ENCODE results near the gene TRABD2B.

The TRABD2B gene

DNA sequence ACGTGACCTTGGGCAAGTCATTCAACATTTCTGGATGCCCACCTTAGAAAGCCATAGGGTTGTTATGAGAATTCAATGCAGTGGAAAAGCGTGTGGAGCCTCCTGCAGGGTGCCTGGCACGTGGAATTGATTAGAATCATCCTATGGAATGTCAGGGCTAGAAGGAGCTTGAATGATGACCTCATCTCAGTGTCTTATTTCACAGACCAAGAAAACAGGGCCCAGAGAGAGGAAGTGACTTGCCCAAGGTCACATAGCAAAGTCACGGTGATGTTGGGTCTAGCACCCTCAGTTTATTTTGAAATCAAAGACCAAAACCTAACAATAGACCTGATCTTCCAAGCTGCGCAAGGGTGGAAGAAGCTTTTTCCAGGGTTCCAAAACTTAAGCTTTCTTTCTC is 6.0 kb downstream of the TRABD2B start:
- DNase-seq = no peak

DNA sequence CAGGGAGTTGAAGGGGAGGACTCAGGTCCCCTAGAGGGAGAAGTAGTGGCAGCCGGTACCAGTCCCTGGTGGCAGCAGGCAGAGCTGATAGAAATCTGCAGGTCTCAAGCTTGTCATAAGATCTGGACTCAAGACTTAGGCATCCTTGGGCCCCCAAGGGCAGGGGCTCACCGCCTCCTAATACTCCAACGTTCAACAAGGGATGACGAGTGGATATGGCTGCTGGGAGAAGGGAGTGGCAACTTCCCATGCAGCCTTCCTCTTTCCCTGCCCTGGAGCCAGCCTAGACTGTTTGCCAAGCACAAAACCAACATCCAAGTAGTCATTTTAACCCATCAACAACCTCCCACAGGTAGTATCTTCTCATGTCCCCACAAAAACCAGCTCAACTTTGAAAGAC is 6.9 kb downstream of the TRABD2B start:
- DNase-seq = no peak

DNA sequence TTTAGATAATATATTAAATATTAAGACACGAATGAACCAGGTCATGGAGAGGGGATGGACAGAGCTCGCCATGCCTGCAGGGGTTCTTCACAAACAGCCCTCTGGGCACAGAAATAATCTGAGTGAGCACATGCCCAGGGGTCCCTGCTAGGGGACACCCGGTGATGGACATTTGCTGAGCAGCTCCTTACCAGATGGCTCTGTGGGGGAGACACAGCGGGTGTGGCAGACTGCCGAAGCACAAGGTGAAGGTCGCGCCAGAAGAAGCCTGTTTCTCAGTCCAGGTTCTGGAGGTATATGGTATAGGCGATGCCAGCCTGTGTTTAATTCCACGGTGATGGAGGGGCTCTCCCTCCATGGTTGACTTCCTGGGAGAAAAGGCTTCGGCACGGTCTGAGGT is 9.6 kb downstream of the TRABD2B start:
- DNase-seq = no peak

DNA sequence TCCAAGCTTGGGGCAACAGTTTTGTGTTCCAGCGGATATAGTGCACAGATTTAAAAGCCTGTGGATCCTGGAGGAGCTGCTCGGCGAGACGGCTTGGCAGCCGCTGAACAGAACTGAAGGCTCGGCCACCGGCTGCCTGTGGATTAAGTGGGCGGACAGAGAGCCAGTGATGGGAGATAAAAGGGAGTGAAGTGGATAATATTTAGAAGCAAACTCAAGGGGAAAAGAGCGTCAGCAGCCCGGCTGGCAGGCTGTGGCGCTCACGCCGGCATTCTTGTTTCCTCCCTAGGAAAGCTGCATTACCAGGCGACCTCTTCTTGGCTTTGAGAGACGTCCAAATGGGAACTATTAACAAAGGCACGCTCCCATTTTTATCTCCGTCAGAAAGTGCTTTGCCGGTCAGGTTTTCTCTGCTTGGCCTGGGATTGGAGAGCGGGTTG is 10.4 kb downstream of the TRABD2B start:
- no peak for DNase-seq

DNA sequence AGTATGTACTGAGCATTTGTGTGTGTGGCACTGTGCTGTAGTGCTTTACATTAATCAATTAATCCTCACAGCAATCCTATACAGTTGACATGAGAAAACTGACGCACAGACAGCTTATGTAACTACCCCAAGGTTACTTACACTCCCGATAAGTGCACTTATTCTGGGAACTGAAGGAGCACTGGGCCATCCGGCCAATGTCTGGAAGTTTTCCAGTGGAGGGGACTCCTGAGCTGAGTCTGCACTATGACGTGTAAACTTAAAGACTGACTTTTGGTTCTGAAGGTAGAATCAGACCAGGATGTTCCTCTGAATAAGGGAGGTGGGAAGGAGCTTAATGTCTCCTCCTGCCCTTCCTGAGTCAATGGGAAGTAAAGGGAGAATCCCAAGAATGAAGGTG is 12.2 kb downstream of the TRABD2B start:
- no peak for DNase-seq

DNA sequence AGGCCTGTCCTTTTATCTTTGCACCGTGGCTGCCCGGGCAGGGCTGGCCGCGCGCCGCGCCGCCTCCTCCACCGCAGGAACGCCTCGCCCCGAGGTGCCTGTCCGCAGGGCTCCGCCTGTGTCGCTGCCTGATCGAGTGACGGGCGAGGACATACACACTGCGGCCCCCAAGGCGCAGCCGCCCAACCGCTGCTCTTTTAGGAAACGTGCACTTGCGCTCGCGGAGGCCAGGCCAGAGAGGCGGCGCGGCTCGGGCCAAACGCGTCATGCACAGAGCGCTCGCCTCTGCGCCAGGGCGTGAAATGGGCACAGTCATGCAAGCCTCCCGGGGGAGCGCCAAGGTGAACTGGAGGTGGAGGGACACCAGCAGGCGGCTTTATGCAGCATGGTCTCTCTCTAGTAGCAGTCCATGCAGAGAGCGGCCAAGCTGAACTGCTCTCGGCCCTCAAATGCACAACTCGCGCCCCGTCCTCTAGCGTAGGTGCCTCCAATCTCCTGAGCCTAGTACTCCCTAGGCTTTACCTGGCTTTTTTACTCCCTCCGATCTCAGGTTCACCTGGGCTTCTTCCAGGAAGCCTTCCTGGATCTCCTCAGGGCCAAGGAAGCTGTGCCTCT is 12.9 kb downstream of the TRABD2B start:
- DNase-seq = no peak

DNA sequence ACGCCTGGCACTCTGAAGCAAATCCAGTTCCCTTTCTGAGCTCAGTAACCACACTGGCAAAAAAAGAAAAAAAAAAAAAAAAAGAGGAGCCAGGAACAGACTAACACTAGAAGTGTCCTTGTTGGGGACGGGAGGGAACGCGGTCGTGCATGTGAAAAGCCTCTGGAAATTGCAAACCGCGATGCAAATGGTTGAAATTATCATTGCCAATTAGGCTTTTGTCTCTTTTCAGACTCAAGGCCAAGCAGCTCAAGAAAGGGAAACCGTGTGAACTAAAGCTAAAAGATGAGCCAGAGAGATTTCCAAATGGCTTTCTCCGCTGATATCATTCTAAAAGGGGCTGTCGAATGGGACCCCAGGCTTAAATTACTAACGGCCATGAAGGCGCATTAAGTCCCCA is 13.5 kb downstream of the TRABD2B start:
- DNase-seq = no peak

DNA sequence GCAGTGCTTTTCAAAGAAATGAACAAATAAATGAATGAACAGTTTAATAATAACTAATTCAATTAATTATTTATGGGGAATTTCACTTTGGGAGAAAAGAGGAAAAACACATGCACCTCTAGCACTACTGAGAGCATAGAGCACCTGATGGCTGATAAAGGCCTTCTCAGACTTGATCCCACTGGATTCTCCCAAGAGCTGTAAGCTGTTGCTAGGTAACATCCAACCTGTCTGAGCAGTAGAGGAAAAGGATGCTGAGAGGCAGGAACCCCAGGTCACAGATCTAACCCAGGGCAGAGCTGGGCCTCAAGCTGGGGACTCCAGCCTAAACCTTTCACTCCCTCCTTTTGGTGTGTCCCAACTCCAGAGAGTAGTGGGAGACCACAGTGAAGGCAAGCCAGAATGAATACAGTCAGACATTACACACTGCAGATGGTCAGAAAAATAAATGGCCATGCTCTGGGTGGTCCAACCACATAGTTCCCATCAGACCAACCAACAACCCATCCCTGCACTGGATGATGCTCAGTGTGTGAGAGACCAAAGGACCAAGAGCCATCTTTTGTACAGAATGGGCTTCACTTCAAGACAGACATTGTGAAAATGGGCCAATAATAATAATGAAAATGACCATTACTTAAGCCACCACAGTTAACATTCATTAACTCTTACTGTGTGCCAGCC is 15.4 kb downstream of the TRABD2B start:
- no peak for DNase-seq

DNA sequence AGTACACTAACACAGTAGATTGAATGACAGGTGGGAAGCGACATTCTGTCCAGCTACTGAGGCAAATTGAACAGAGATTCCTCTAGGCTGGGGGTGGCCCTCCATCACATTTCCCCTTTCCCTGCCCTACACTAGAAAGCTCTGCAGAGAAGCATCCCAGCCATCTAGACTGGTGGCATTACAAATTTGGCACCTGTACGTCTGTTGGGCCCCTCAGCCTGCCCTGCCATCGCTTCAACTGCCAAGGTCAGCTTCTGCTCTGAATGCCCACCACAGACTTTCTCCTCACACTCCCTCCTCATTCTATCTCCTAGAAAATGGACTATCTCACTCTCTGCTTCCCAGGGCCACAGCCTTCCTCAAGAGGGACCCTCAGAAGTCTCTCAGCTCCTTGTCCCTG is 16.7 kb downstream of the TRABD2B start:
- DNase-seq = no peak

DNA sequence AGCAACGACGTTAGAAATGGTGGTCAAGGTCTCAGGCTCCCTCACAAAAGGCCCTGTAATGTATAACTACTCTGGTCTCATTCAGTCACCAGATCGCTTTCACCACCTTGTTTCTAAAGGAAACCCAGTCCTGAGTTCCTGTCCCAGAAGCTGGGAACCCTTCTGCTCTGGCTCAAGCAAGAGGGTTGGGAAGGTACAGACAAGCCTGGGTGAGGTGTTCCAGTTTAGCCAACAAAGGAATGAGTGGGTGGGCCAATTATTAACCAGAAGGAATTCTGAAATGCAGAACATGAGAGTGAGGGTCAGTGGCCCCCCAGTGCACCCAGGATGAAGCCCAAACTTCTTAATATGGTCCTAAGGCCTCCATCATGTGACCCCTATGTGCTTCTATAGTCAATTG is 17.5 kb downstream of the TRABD2B start:
- no peak for DNase-seq

DNA sequence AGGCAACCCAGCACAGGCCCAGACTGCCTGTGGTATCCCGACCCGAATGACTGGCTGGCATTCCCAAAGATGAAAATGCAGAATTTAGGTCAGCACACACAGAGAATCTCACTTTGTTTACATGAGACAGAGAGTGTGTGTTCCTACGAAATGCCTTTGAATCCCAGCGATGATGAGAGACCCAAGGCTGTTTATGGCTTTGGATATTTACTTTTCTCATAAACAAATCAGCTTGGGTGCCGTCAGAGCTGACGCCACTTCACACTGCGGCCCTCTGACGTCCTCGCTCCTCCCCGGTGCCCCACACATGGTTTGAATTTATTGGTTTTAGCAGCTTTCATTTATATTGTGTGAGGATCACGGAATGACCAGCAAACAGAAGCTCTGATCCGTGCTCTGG is 18.7 kb downstream of the TRABD2B start:
- DNase-seq = no peak

DNA sequence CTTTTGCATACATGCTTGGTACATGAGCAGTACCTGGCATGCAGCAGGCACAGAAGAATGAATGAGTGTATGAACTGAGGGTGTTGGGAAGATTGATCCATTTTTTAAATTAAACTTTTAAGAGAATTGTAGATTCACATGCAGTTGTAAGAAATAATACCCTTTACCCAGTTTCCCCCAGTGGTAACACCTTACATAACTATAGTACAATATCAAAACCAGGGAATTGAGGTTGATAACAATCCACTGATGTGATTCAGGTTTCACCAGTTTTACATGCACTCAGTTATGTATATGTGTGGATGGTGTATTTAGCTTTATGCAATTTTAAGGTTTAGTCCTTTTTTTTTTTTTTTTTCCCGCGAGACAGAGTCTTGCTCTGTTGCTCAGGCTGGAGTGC is 20.5 kb downstream of the TRABD2B start:
- DNase-seq = no peak

DNA sequence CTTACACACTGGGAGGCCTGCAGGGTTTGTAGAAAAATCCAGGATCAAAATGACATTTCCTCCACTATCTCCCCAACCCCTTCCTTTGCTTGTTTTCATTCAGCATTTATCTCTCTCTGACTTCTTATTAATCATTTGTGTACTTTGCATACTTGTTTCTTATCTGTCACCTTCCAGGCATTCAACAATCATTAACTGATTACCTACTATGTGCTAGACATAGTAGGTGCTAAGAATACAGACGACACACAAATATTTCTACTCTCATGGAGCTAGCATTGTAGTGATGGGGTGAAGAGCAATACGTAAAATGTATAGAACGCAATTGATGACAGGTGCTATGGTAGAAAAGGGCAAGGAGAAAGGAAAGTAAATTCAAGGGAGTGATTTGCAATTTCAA is 20.9 kb downstream of the TRABD2B start:
- no peak for DNase-seq

DNA sequence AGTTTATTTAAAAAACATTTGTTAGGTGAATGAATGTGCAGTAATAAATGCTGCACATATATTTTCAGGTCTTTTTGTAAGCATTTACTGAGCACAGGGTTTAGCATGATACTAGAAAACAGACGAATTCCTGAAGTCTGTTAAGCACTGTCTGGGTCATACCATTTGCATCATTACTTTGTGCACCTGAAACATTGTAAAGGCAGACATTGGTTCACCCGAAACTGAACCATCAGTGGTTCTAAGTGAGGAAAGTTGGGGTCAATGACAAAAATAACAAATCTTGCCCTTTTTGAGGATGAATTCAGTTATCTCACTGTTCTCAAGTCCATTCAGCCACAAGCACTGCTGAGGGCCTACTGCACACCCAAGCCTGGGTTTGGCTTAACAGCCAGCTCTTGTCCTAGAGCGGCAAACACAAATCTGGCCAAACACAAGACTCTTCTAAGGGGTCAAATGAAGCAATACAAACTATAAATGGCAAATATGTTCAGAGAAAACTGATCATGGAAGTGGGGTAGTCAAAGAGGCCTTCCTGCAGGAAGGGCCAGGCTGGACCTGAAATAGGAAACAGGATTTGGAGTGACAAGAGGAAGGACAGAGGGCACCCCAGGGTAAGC is 21.8 kb downstream of the TRABD2B start:
- no peak for DNase-seq

DNA sequence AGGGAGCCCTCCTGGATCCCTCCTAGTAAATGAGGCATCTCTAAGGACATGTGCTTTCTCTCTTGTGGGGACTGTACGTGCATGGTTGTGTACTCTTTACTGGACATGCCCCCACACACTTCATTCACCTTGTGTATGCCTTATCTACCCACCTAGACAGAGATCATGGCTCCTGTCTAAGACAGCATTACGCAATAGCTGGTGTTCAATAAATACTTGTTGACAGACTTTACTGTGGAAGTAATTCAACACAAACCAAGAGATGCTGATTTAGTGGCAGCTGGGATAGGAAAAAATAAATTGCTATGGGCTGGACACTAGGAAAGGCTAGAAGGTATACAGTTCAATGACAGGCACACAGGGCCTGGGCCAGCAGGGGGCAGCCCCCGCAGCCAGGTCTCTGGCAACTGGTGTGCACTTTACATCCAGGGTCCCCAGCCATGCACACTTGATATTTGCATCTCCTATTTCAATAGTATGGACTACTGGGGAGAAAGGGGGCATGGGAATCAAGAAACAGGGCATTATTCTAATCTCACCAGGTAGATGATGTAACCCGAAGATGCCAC is 24.2 kb downstream of the TRABD2B start:
- DNase-seq = no peak

DNA sequence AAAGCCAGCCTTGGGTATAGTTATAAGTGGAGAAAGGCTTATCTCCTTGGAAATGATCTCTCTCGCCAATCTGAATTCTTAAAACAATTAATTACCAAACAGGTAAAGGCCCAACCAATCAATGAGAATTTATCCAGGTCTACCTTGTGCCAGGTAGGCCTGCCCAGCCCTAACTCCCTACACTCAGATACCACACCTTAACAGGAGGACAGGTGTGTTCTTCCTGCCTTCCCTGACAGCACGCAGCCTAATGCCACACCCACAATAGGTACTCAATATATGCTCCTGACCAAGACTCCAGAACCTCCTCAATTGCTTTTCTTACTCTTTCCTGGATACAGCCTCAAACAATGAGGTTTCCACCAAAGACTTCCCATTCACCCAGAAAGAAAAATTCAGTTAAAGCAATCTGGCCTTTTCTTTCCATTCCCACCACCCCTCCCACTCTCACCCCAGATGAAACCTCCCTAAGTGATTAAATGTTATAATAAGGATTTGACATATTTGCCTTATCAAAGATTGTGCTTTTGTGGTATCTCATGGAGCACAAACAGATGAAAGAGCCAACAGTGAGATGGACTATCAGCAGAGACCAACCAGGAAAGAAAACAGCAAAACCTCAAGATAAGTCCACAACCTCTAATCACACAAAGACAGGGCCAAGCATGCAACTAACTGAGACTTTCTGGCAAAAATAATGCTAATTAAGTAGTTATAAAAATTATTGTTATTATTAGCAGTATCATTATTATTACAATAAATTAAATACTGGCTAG is 25.6 kb downstream of the TRABD2B start:
- DNase-seq = no peak

DNA sequence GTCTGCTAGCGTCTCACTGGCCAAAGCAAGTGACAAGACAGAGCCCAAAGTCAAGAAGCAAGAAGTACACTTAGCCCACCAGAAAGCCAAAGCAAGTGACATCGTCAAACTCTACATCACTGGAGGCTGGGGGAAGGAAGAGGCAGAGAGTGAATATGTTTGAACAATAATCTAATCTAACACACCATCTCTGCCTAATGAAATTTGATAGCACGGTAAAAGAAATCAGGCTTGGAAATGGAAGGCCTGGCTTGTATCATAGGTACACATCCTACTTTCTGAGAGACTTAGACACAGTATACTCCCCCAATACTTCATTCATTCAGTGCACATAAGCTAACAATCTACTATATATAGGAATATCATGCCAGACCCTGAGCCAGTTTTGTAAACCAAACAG is 26.3 kb downstream of the TRABD2B start:
- no peak for DNase-seq

DNA sequence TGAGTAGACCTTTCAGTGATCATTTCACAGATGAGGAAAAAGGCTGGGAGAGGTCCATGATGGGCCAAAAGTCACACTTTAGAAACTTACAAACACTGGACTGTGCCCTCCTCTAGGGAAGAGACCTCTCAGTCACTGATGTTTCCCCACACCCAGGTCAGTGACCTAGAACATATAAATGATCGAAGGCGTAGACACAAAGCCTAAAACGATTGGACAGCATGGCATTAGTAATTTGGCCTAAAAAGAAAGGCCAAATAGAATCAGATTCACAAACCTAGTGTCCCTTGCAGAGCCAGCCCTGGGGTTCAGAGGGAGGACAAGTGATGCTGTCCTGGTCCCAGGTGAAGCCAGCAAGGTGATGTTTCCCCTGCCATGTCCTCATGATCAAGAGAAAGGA is 27.7 kb downstream of the TRABD2B start:
- DNase-seq = no peak

DNA sequence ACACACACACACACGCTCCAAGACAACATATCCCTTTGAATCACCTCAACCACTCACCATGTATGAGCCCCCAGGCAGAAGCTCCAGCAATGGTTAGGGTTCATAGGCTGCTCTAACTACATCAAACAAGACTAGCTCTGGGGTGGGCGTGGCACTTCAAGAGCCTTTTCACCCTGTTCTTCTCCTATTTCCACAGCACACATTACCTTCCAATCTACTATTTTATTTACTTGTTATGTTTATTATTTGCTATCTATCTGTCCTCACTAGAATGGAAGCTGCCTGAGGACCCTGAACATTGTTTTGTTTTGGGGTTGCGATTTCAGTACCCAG is 28.7 kb downstream of the TRABD2B start:
- no peak for DNase-seq

DNA sequence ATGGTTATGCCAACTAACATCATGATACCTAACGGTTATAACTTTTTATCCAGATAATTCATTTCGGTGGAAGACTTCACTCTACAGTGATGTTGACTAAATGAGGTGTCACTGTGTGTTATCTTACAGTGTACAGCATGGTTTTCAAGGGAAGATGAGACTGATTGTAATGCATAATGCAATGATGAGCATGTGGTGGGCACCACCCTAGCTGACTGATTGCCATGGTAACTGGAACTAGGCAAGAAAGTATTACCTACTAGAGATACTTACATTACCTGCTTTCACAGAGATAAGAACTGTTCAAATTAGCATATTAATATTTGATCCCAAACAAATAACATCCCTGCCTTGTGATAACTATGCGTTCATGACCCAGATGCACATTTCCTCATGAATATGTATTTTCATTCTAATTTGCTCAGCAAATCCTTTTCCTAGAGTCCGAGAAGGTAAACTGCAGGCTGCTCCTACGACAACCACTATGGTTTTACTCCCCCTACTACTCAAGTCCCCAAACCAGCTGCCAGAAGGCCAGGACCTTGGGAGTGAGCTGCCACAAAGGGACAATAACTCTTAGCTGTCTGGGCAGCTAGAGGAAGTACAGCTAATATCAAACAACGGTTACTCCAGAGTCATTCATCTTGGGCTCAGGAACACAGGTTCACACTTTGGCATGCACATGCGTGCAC is 29.2 kb downstream of the TRABD2B start:
- no peak for DNase-seq

DNA sequence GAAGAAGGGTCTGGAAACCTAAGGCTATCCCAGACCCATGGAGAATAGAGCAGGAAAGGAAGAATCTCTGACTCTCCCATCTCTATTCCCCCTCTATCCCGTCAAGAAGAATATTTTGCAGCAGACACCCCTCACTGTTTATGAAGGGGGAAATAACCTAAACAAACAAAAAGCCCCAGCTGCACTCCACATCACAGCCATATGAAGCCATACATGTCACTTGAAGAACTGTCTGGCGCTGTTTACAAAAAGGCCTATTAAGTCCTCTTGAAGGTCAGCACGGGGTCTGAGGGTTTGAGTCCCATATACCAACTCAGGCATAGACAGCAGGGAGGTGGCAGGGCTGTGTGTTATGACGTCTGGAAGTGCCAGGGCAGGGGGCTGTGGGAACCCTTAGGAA is 31.4 kb downstream of the TRABD2B start:
- no peak for DNase-seq

DNA sequence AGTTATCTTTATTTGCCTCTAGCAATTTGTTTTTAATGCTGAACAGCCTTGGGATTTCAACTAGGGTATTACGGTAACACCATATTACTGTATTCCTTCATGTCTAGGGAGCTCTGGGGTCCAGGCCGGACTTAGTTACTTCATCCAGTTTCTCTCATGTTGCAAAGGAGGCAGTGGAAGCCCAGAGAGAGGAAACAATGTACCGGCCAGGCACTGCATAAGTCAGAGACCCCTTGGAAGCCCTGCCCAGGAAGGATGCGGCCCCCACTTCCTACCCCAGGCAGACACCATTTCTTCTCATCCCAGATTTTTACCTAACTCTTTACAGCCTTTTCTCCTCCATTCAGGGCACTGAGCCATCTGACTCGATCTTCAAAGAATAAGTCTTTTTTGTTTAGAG is 32.5 kb downstream of the TRABD2B start:
- no peak for DNase-seq
